GM13977 (cell line): ENCODE results near the gene ZNF850.
"Not testable (repeated sequence)": the region's sequence is repeated elsewhere in the genome, so short reads cannot be mapped to it uniquely, and the experiment has no call there.

Source experiments
- DNase-seq: peaks from one replicate; pipeline ENCODE4 v3.0.0; 2012; ENCODE audit warnings: low spot score
- in situ Hi-C: fragments of 300-500 bp; cut with MboI; formaldehyde crosslinking; loops from one replicate; pipeline ENCODE4 v1.12.0; 2022; ENCODE audit warnings: low sequenced_read_pairs, low pct_unique_long_range_greater_than_20kb, mixed read lengths, inconsistent platforms; ENCODE audit not compliant: unreplicated experiment
- TF ChIP-seq, protein P1 (sequence below): IDR thresholded peaks from 2 replicates; pipeline ENCODE4 v1.5.1; 2012; ENCODE audit warnings: mild to moderate bottlenecking, control low read depth; ENCODE audit not compliant: insufficient read depth; ENCODE audit errors: extremely low read depth, missing control alignments

ZNF850 gene

DNA sequence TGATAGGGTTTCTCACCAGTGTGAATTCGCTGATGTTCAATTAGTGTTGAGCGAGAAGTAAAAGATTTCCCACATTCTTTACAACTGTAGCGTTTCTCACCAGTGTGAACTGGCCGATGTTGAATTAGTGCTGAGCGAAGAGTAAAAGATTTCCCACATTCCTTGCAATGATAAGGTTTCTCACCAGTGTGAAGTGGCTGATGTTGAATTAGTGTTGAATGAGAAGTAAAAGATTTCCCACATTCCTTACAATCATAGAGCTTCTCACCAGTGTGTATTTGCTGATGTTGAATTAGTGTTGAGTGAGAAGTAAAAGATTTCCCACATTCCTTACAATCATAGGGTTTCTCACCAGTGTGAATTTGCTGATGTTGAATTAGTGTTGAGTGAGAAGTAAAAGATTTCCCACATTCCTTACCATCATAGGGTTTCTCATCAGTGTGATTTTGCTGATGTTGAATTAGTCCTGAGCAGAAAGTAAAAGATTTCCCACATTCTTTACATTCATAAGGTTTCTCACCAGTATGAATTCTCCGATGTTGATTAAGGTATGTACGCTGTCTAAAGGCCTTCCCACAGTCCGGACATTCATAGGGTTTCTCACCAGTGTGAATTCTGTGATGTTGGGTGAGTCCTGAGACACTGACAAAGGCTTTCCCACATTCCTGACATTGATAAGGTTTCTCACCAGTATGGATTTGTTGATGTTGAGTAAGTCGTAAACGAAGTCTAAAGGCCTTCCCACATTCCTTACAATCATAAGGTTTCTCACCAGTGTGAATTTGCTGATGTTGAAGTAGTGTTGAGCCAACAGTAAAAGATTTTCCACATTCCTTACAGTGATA lies 24.0 kb downstream of the ZNF850 start:
- TF ChIP-seq, protein P1, sequence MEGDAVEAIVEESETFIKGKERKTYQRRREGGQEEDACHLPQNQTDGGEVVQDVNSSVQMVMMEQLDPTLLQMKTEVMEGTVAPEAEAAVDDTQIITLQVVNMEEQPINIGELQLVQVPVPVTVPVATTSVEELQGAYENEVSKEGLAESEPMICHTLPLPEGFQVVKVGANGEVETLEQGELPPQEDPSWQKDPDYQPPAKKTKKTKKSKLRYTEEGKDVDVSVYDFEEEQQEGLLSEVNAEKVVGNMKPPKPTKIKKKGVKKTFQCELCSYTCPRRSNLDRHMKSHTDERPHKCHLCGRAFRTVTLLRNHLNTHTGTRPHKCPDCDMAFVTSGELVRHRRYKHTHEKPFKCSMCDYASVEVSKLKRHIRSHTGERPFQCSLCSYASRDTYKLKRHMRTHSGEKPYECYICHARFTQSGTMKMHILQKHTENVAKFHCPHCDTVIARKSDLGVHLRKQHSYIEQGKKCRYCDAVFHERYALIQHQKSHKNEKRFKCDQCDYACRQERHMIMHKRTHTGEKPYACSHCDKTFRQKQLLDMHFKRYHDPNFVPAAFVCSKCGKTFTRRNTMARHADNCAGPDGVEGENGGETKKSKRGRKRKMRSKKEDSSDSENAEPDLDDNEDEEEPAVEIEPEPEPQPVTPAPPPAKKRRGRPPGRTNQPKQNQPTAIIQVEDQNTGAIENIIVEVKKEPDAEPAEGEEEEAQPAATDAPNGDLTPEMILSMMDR, result no peak
- DNase-seq, result no peak
- in situ Hi-C loops, result no loop called here

DNA sequence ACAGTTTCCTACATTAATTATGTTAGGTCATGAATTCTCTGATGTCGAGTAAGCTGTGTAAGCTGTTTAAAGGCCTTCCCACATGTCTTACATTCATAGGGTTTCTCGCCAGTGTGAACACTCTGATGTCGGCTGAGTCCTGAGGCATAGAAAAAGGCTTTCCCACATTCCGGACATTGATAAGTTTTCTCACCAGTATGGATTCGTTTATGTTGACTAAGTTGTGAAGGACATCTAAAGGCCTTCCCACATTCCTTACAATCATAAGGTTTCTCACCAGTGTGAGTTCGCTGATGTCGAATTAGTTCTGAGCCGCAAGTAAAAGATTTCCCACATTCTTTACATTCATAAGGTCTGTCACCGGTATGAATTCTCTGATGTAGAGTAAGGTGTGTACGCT lies 24.9 kb downstream of the ZNF850 start:
- in situ Hi-C loops, result no loop called here
- TF ChIP-seq, protein P1, result no peak
- no peak for DNase-seq

DNA sequence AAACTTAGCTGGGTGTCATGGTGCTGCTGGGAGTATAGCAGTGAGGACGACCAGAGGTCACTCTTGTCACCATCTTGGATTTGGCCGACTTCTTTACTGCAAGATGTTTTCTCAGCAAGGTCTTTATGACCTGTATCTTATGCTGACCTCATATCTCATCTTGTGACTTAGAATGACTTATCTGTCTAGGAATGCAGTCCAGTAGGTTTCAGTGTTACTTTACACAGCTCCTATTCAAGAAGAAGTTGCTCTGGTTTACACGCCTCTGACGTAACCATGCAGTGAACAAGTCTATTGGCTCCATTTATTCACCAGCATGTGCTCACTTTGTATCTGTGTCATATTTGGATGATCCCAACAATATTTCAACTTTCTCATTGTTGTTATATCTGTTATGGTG lies 26.7 kb downstream of the ZNF850 start:
- TF ChIP-seq, protein P1, result no peak
- no peak for DNase-seq
- in situ Hi-C loops, result no loop called here

DNA sequence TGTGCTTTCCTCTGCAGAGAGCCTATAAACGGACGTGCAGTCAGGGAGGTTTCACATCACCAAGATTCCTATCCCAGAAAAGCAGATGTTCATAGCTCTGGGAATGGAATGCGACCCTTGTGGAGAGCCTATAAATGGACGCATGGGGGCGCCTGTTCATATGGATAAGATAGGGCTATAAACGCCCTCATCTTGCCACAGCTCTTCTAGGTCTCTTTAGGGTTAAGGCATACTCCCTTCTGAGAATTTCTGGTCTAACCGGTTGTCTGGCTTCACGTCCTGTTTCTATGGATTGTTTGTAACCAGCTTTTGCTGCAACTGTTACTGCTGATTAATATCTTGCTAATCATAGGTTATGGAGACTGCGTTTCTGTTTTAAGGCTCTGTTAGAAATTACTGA lies 36.4 kb downstream of the ZNF850 start:
- in situ Hi-C loops, DNase-seq: not testable (repeated sequence)

DNA sequence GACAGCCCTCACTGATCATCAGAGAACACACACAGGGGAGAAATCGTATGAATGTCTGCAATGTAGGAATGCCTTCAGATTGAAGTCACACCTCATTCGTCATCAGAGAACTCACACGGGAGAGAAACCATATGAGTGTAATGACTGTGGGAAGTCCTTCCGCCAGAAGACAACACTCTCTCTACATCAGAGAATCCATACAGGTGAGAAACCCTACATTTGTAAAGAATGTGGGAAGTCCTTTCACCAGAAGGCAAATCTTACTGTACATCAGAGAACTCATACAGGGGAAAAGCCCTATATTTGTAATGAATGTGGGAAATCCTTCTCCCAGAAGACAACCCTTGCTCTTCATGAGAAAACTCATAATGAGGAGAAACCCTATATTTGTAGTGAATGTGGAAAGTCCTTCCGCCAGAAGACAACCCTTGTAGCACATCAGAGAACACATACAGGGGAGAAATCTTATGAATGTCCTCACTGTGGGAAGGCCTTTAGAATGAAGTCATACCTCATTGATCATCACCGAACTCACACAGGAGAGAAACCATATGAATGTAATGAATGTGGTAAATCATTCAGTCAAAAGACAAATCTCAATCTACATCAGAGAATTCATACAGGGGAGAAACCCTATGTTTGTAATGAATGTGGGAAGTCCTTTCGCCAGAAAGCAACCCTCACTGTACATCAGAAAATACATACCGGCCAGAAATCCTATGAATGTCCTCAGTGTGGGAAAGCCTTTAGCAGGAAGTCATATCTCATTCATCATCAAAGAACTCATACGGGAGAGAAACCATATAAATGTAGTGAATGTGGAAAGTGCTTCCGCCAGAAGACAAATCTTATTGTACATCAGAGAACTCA lies 52.7 kb downstream of the ZNF850 start:
- TF ChIP-seq, protein P1, result no peak
- DNase-seq, result no peak

DNA sequence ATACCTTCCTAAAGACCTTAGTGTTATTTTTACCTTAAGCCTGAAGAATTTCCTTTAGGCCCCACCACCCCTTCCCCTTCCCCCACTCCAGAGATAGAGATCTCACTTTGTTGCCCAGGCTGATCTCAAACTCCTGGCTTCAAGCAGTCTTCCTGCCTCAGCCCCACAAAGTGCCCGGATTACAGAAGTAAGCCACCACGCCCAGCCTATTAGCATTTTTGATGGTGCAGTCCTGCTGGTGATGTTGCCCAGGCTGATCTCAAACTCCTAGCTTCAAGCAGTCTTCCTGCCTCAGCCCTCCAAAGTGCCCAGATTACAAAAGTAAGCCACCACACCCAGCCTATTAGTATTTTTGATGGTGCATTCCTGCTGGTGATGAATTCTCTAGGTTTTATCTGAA lies 63.2 kb downstream of the ZNF850 start:
- in situ Hi-C loops, result no loop called here
- DNase-seq, result no peak
- TF ChIP-seq, protein P1, result no peak

More for the DNA sequence above, 52.7 kb downstream of the ZNF850 start:
- in situ Hi-C loops, result no loop called here

DNA sequence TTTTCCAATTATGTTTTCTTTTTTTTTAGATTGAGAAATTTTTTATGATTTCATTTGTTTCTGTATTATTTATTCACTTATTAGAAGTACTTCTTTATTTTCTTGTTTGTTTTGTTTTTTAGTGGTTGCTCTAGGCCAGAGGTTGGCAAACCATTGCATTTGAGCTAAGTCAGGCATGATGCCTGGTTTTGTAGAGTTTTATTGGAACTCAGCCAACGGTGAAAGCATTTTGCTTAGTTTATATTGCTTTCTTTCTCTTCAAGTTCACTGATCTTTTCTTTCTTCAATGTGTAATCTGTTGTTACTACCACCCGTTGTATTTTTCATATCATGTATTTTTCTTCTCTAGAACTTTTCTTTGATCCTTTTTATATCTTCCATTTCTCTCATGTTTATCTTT lies 65.5 kb downstream of the ZNF850 start:
- TF ChIP-seq, protein P1, result no peak
- in situ Hi-C loops, result no loop called here
- no peak for DNase-seq
